OCI-LY3 (cell line): ENCODE results near the gene ADD2.

ENCODE experiments used
- H2AFZ ChIP-seq: fragments of 200-600, 300-600 bp; shearing (Covaris generic); 2 replicates; pipeline ENCODE4 v1.6.0; 2014; ENCODE audit warnings: antibody characterized with exemption, low read depth, low read length
- H3K27ac ChIP-seq: fragments of 200-600, 300-600 bp; sonication (generic); 2 replicates; pipeline ENCODE4 v1.5.1; 2014; ENCODE audit warnings: mild to moderate bottlenecking, low read length, moderate library complexity, mixed read lengths
- H3K27me3 ChIP-seq: fragments of 200-600, 300-600 bp; sonication (generic); 2 replicates; pipeline ENCODE4 v1.6.1; 2014; ENCODE audit warnings: low read depth, low read length, mixed read lengths
- H3K36me3 ChIP-seq: fragments of 200-600, 300-600 bp; sonication (generic); replicated peaks from 2 replicates; pipeline ENCODE3; 2014; ENCODE audit warnings: low read depth, low read length, mixed read lengths
- H3K4me1 ChIP-seq: fragments of 300-600, 200-600 bp; sonication (generic); 2 replicates; pipeline ENCODE4 v1.6.1; 2014; ENCODE audit warnings: low read length, mixed read lengths
- H3K4me2 ChIP-seq: fragments of 200-600, 300-600 bp; sonication (generic); 2 replicates; pipeline ENCODE4 v1.6.1; 2014; ENCODE audit warnings: low read length, mixed read lengths
- H3K4me3 ChIP-seq: fragments of 300-600, 200-600 bp; sonication (generic); 2 replicates; pipeline ENCODE4 v1.5.1; 2014; ENCODE audit warnings: antibody characterized with exemption, mild to moderate bottlenecking, low read length, moderate library complexity
- H3K79me2 ChIP-seq: fragments of 300-600, 200-600 bp; shearing (Covaris generic); 2 replicates; pipeline ENCODE4 v1.6.1; 2014; ENCODE audit warnings: mild to moderate bottlenecking, low read length, mixed read lengths
- H3K9ac ChIP-seq: fragments of 300-600, 200-600 bp; shearing (Covaris generic); 2 replicates; pipeline ENCODE4 v1.6.0; 2014; ENCODE audit warnings: mild to moderate bottlenecking, low read length, moderate library complexity
- H3K9me3 ChIP-seq: fragments of 200-600, 300-600 bp; shearing (Covaris generic); 2 replicates; pipeline ENCODE4 v1.6.1; 2014; ENCODE audit warnings: low read length, mixed read lengths; ENCODE audit not compliant: insufficient read depth
- H4K20me1 ChIP-seq: fragments of 200-600, 300-600 bp; sonication (generic); 2 replicates; pipeline ENCODE4 v1.6.1; 2016; ENCODE audit warnings: low read length, mixed read lengths; ENCODE audit not compliant: insufficient read depth
- EZH2phosphoT487 ChIP-seq: fragments of 200-600 bp; shearing (Covaris generic); IDR thresholded peaks from 2 replicates; pipeline ENCODE4 v1.6.1; 2018; ENCODE audit warnings: antibody characterized with exemption, mixed run types, low read depth
- TF ChIP-seq, protein P1 (sequence below): fragments of 200-600, 300-600 bp; sonication (generic); IDR thresholded peaks from 2 replicates; pipeline ENCODE4 v1.5.1; 2014; ENCODE audit warnings: antibody characterized with exemption, low read length, low read depth

The ADD2 gene, protein sequence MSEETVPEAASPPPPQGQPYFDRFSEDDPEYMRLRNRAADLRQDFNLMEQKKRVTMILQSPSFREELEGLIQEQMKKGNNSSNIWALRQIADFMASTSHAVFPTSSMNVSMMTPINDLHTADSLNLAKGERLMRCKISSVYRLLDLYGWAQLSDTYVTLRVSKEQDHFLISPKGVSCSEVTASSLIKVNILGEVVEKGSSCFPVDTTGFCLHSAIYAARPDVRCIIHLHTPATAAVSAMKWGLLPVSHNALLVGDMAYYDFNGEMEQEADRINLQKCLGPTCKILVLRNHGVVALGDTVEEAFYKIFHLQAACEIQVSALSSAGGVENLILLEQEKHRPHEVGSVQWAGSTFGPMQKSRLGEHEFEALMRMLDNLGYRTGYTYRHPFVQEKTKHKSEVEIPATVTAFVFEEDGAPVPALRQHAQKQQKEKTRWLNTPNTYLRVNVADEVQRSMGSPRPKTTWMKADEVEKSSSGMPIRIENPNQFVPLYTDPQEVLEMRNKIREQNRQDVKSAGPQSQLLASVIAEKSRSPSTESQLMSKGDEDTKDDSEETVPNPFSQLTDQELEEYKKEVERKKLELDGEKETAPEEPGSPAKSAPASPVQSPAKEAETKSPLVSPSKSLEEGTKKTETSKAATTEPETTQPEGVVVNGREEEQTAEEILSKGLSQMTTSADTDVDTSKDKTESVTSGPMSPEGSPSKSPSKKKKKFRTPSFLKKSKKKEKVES

GRCh38 chr2:70767699-70768589 lies at the start of gene ADD2:
Gene ADD2, minus strand, starts transcription at chr2:70768200. Its CDS starts 61,792 bp downstream, at chr2:70706408.
- Histone ChIP-seq H3K9ac (no peak within 1 kb of the TSS), H3K27ac (no peak within 1 kb of the TSS), H4K20me1 (no peaks in the 10 kb centered on the region), H3K27me3 (peaks cover 11% of the 10 kb centered on the region), H3K79me2 (no peaks in the 10 kb centered on the region), H3K4me2 (no peak within 1 kb of the TSS), H2AFZ (no peak within 1 kb of the TSS), H3K9me3 (no peaks in the 10 kb centered on the region), H3K36me3 (no peaks in the 10 kb centered on the region), H3K4me1 (peaks cover 11% of the 10 kb centered on the region), H3K4me3 (no peak within 1 kb of the TSS)
- no peak for TF ChIP-seq EZH2phosphoT487
- TF ChIP-seq, protein P1, sequence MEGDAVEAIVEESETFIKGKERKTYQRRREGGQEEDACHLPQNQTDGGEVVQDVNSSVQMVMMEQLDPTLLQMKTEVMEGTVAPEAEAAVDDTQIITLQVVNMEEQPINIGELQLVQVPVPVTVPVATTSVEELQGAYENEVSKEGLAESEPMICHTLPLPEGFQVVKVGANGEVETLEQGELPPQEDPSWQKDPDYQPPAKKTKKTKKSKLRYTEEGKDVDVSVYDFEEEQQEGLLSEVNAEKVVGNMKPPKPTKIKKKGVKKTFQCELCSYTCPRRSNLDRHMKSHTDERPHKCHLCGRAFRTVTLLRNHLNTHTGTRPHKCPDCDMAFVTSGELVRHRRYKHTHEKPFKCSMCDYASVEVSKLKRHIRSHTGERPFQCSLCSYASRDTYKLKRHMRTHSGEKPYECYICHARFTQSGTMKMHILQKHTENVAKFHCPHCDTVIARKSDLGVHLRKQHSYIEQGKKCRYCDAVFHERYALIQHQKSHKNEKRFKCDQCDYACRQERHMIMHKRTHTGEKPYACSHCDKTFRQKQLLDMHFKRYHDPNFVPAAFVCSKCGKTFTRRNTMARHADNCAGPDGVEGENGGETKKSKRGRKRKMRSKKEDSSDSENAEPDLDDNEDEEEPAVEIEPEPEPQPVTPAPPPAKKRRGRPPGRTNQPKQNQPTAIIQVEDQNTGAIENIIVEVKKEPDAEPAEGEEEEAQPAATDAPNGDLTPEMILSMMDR = no peak

GRCh38 chr2:70817284-70817954 lies 49.4 kb upstream of the ADD2 start:
- no peak overlapping the region for H3K4me2 ChIP-seq
- TF ChIP-seq, protein P1 = no peak
- no peak for TF ChIP-seq EZH2phosphoT487
- no peak overlapping the region for H3K4me3 ChIP-seq
- no peak overlapping the region for H3K9ac ChIP-seq
- H3K27me3 ChIP-seq = peaks cover 6% of the 10 kb centered on the region; the same call in 1 of the 2 replicates
- no peaks in the 10 kb centered on the region for H3K79me2 ChIP-seq
- no peak overlapping the region for H3K27ac ChIP-seq
- no peaks in the 10 kb centered on the region for H3K4me1 ChIP-seq
- H3K9me3 ChIP-seq = no peaks in the 10 kb centered on the region
- H2AFZ ChIP-seq = no peak overlapping the region
- no peaks in the 10 kb centered on the region for H3K36me3 ChIP-seq
- H4K20me1 ChIP-seq = no peaks in the 10 kb centered on the region

GRCh38 chr2:70816726-70817125 lies 48.7 kb upstream of the ADD2 start:
- no peaks in the 10 kb centered on the region for H3K9me3 ChIP-seq
- H2AFZ ChIP-seq = no peak overlapping the region
- H3K27me3 ChIP-seq = peaks cover 6% of the 10 kb centered on the region; the same call in 1 of the 2 replicates
- no peak overlapping the region for H3K27ac ChIP-seq
- no peak overlapping the region for H3K9ac ChIP-seq
- H4K20me1 ChIP-seq = no peaks in the 10 kb centered on the region
- TF ChIP-seq, protein P1 = no peak
- H3K4me1 ChIP-seq = no peaks in the 10 kb centered on the region
- H3K4me3 ChIP-seq = no peak overlapping the region
- no peaks in the 10 kb centered on the region for H3K36me3 ChIP-seq
- no peaks in the 10 kb centered on the region for H3K79me2 ChIP-seq
- H3K4me2 ChIP-seq = no peak overlapping the region
